ENCODE measurements around the gene PAEP.

PAEP gene

DNA sequence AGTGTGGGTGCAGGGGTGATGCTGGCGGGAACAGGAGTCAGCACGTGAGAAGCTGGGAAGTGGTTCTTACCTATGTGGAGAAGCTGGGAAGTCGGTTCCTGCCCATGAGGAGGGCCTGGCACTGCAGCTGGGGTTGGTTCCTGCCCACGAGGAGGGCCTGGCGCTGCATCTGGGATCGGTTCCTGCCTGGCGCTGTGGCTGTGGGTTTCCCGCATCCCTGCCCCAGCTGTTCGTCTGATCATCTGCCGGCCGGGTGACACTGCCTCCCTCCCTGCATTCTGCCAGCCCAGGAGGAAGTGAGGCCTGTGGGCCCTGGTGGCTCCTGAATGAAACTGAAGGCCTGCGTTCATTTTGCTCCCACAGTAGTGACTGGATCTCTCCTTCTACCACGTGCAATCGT lies 10.5 kb upstream of the PAEP start:
- DNase-seq (ENCODE audit: low spot score), result no peak

DNA sequence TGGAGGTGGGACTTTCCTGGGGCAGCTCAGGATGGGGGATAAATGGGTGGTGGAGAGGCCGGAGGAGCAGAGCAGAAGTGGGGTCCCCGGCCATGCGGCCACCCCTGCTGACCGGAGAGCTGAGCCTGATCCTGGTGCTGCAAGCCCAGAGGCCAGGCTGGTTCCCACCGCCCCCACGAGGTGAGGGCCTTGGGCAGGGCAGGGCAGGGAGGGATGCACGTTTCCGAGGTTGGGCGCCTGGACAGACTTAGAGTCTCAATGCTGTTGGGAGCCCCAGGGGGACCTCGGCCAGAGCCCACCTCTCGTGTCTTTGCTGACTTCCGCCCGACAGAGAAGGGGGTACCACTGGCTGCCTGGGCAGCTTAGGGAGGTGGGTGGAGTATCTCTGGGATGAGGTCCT lies 10.1 kb upstream of the PAEP start:
- DNase-seq (ENCODE audit: low spot score), result no peak

DNA sequence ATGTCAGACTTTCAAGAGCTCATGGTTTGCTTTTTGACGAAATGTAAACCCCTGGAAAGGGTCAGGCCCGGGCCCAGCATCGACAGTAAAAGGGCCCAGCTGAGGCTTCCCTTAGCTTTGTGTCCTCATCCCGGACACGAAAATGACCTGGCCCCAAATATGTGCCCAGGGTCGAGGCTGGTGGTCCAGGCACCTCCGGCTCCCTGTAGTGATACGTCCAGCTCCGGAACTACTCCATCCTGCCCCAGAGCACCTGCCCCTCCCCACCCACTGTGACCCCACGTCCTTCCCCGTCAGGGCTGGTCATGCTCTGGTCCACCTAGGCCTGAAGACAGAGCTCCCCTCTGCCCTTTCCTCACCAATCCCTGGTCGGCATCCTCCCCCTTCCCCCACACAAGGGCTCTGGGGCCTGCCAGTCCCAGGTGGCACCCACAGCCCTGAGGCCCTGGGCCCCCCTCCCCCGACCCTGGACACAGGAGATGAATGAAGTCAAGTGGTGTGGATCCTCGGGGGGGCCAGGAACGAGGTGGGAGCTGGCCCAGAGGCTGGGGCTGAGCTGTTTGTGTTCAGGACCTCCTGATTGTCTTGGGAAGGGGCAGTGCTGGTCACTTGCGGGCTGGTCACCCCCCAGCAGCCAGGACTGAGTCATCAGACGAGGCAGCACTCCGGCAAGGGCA lies 9.4 kb upstream of the PAEP start:
- no peak for DNase-seq (ENCODE audit: low spot score)

DNA sequence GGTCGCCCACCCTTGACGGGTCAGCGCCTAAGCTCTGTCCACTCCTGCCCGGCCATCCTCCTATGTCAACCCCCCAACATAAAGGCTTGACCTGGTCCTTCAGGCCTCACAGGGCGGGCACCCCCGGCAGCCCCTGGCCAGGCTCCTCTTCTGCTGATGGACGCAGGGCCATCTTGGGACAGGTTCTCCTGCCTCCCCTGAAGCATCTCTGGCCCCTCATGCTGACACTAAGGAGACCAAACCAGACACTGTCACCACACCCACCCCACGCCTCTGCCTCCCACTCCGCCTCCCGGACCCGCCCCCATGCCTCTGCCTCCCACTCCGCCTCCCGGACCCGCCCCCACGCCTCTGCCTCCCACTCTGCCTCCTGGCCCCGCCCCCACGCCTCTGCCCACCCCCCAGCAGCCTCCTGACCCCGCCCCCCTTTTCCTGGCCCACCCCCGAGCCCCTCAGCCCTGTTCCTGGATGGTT lies 8.8 kb upstream of the PAEP start:
- no peak for DNase-seq (ENCODE audit: low spot score)

DNA sequence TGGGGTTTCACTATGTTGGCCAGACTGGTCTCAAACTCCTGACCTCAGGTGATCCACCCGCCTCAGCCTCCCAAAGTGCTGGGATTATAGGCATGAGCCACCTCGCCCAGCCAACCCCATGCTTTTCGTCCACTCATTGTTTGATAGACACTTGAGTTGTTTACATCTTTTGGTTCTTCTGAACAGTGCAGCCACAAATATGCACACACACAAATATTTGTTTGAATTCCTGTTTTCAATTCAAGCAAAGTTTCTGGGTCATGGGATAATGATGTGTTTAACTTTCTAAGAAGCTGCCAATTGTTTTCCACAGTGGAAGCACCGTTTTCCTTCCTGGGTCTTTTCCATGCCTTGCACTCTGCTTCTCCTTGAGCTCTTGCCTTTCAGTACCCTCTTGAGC lies 6.8 kb upstream of the PAEP start:
- no peak for DNase-seq (ENCODE audit: low spot score)

DNA sequence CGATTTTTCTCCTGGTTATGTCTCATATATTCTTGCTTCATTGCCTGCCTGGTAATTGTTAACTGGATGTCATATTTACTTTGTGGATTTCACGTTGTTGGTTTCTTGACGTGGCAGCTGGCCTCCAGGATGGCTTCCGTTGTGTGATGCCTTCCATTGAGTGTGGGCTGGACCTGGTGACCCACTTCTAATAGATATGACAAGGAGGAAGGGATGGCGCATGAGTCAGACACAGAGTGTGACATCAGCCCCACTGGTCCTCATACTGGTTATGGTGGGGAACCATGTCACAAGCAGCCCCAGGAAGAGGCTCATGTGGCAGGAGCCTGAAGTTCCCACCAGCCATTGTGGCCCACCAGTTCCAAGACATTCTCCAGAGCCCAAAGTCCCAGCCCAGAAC lies 6.4 kb upstream of the PAEP start:
- no peak for DNase-seq (ENCODE audit: low spot score)

DNA sequence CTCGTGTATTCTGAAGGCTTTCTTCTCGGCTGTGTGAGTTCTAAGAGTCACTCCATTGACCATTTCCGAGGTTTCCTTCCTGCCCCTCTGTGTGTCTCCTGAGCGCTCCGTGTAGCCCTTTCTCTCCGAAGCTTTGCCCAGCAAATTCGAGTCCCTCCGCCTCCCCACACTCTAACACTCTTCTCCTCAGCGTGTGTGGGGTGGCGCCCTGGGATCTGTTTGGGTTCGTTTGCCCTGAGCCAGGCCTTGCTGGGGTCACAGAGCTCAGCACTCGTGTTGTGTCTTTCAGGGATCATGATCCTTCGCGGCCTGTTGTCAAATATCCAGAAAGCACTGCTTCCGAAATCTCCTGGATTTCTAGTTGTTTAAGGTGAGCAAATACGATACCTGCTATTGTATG lies 5.6 kb upstream of the PAEP start:
- no peak for DNase-seq (ENCODE audit: low spot score)

DNA sequence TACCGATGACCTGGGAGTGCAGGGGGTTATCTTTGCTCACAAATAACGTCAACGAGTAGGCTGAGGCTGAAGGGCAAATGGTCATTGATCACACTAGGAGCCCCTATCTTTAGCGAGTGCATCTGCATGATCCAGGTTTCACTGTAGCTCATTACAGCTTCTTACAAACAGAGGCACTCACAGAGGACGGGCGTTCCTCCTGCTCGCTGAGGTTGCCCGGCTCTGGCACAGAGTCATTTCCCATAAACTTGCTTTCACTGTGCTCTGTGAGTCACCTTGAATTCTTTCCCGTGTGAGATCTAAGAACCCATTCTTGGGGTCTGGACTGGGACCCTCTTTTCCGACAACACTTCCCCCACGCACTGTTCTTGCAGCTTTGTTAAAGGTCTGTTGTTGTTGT lies 1.9 kb upstream of the PAEP start:
- DNase-seq (ENCODE audit: low spot score), result no peak

DNA sequence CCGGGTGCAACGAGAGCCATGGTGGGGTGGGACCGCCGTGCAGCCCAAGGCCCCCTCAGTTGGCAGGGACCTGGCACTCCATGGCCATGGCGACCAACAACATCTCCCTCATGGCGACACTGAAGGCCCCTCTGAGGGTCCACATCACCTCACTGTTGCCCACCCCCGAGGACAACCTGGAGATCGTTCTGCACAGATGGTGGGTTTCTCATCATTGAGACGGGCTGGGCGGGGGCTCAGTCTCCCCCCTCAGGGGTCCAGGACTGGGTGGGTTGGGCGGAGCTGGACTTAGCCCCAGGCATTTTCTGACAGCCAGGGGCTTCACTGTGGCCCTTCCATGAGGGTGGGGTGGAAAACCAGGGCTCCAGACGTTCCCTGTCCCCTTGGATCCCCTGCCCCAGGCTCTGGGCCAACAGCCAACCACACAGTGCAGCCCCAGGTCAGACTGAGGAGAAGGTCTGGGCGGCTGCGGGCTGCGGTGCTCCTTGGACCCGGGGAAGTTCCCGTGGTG lies 734 bp downstream of the PAEP start:
- no peak for DNase-seq (ENCODE audit: low spot score)

DNA sequence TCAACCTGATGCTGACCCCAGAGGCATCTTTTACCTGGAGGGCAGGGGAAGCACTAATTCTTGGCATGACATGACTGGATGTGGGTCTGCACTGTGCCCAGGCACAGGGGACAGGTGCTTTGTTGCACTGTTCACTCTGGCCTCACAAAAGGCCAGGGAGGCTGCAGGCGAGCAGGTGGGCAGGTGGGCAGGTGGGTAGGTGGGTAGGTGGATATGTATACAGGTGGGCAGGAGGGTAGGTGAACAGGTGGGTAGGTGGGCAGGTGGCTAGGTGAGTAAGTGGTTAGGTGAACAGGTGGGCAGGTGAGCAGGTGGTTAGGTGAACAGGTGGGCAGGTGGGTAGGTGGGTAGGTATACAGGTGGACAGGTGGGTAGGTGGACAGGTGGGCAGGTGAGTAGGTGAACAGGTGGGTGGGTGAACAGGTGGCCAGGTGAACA lies 1.5 kb downstream of the PAEP start:
- no peak for DNase-seq (ENCODE audit: low spot score)

DNA sequence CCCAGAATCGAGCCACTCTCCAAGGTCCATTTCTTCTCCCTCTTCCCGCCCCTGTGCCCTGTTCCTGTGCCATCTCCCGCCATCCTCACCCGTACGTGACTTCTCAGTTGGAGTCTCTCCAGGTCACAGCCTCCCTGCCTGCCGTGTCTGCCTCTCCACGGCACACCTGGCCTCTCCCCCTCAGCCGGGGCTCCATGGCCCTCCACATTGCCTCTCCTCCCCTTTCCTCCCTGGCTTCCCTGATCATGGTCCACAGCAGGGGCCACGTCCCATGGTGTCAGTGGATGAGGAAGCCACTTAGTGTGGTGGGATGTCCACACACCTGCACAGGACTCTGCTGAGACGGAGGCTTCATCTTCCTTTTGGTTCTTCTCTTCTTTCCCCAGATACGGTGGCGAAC lies 2.3 kb downstream of the PAEP start:
- DNase-seq (ENCODE audit: low spot score), result no peak

DNA sequence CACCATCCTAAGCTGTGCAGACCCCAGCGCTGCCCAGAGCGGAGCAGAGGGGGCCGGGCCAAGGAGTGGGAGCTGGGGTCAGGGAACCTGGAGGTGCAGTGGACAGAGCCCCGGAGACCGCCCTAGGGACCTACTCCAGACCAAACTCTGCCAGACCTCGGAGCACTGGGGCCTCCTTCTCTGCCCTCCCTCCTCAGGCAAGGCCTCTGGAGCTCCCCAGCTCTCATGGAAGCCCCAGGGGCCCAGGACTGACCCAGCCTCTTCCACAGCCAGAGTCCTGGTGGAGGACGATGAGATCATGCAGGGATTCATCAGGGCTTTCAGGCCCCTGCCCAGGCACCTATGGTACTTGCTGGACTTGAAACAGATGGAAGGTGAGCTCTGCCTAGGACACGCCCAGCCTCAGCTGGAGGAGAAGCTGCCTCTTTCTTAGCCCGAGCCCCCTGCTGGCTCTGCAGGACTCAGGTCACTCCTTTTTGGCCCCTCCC lies 3.6 kb downstream of the PAEP start:
- no peak for DNase-seq (ENCODE audit: low spot score)

DNA sequence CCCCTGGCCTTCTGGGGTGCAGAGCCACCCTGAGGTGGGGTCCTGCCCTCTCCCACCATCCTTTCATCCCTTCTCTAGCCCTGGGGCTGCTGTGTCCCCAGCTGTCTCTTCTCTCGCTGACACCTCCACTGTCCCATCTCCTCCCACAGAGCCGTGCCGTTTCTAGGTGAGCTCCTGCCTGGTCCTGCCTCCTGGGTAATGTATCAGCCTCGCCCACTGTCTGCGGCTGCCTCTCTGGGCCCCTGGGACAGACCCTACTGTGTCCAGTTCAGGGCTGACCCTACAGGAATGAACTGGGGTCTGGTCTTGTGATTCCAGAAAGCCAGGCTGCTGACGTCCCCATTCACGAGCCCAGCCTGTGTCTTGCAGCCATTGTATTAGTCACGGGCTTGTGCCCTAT lies 4.1 kb downstream of the PAEP start:
- no peak for DNase-seq (ENCODE audit: low spot score)

DNA sequence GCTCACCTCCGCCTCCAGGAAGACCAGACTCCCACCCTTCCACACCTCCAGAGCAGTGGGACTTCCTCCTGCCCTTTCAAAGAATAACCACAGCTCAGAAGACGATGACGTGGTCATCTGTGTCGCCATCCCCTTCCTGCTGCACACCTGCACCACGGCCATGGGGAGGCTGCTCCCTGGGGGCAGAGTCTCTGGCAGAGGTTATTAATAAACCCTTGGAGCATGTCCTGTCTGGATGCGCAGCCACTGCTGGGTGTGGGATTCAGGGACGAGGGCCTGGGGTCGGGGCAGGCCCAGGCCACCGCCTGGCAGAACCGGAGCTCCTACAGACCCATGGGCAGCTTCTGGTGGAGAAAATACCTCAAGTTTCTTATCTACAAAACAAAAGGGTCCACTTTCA lies 5.0 kb downstream of the PAEP start:
- DNase-seq (ENCODE audit: low spot score), result no peak

DNA sequence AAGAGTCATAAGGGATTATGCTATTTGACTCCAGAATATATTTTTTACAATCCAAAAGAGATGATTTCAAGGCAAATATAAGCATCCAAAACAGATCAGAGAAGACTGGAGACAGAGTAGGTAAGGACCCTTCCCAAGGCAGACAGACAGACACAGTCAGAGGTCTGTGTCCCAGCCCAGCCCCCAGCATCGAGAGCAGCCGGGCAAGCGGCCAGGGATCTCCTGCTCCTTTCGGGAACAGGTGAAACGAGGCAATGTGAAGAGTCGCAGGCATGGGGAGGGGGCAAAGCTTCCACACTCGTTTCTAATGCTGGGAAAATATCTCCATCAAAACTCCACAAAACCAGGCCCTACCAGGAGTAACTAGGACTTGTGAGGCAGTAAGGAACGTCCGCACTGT lies 5.8 kb downstream of the PAEP start:
- DNase-seq (ENCODE audit: low spot score), result no peak

DNA sequence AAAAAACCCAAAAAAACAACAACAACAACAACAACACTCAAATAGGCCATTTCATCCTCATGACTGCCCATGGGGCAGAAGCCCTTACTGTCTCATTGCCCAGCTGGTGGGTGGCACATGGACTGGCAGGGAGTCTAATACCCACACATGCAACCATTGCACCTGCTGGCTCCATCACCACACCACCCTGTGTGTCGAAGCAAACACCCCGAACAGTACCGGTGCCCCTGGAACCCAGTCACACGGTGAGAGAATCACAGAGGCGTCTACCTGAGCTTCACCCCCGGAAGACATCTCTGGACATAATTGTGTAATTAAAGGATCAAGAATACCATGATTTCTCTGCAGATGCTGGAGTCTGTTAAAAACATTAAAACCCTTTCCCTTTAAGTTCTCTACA lies 6.5 kb downstream of the PAEP start:
- DNase-seq (ENCODE audit: low spot score), result no peak

DNA sequence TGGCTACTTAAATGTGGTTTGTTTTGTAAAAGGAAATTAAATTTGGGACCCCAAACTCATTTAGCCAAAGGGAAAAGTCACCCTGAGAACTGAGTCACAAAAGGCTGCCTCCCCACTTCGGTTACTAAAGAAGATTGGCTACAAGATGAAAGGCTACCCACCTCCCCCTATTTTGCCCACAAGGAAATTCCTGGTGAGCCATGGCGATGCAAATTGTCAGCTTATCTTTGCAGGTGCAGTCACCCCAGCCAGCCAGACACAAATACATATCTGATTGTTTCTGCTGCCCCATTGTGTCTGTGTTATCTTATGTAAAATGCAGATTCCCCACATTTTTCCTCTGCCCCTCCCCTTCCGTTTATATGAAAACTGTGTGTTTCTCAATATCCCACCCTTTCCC lies 8.9 kb downstream of the PAEP start:
- DNase-seq (ENCODE audit: low spot score), result no peak

DNA sequence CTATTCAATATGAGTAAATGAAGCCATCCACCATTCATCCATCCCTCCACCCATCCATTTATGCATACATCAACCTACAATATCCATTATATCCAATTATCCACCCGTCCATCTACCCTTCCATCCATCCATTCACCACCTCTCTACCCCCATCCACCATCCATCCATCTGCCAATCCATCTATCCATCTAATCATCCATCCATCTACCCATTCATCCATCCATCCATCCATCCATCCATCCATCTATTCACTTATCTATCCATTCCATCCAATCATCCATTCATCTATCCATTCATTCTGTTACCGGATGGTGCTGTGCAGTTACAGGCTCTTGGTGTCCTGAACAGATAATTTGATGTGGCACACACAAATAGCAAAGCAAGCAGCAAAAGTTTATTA lies 10.7 kb downstream of the PAEP start:
- DNase-seq (ENCODE audit: low spot score), result no peak

DNA sequence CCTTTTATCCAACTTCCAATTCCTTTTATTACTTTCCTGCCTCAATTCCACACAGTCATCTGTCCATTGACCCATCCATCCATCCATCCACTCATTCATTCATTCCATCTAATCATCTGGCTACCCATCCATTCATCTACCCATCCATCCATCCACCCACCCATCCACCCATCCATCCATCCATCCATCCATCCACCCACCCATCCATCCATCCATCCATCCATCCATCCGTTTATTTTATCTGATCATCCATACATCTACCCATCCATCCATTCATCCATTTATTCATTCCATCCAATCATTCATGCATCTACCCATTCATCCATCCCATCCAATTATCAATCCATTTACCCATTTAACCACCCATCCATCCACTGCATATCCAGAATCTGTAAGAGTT lies 11.6 kb downstream of the PAEP start:
- DNase-seq (ENCODE audit: low spot score), result no peak

DNA sequence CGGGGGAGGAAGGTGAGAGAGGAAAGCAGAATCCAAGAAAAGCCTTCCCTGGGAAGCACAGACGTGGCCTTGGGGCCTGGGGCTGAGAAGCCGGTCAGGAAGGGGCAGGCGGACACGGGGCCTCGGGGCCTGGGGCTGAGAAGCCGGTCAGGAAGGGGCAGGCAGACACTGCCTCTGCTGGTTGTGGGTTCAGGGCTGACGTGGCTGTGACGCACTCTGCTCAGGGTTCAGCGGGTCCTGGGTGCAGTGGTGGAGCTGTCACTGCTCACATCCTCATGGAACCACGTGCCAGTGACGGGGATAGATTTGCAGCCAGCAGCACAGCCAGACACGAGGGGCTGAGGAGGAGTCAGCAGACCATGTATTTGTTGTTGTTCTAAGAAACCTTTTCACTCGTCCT lies 12.8 kb downstream of the PAEP start:
- no peak for DNase-seq (ENCODE audit: low spot score)

DNA sequence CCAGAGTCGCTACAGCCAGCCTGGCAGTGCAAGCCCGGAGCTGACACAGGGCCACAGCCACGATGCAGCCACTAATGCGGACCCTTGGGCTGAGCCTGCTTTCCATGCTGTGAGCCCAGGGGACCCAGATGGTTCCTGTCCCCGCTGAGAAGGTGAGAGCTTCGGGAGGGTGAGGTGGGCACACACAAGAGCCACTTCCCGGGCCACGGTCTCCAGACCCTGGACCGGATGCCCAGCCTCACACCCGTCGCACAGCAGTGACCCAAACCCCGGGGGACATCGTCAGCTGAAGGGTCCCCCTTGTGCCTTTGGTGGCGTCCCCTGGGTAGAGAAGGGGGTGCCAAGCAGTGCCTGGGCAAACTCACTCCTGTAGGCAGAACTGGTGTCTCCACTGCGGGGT lies 13.4 kb downstream of the PAEP start:
- DNase-seq (ENCODE audit: low spot score), result no peak

DNA sequence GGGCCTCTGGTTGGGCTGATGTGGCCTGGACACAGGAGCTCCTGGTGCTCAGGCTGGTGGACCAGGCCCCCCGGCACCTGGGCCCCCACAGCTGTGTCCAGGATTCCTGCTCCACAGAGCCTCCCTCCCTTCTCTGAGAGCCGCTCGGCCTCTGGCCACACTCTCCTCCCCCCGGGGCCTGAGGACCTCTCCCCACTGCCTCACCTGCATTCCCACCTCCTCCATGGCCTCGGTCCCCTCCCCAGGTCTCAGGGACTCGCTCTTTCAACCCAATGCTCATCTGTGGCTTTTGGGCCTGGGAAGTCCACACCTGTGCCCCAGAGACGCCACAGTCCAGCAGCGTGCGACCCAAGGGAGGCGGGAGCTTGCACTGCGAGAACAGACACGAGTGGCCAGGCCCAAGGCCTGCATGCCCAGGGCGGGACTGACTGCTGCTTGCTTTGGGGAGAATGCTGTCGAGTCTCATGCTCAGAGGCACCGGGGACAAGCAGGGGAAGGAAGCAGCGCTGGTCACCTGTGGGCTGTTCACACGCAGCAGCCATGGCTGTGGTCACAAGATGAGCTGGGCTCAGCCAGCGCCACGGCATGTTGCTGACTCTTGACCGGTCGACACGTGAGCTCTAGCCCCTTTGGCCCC lies 14.6 kb downstream of the PAEP start:
- no peak for DNase-seq (ENCODE audit: low spot score)

DNA sequence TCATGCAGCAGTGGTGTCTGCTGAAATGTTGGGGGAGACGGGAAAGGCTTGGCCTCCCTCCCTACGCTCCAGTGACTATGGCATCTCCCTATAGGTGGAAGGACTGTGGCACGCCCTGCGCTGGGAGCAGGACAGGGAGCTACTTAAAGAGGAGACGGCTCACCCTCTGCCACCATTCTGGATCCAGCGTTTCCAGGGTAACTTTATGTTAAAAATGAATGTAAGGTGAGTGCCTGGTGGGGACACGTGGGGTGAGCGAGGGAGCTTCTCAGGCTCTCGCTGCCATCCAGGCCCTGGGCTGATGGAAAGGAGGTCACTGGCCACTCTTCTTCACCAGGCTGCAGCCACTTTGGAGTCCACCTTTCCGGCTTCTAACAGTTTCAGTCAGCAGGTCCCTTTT lies 15.7 kb downstream of the PAEP start:
- no peak for DNase-seq (ENCODE audit: low spot score)

DNA sequence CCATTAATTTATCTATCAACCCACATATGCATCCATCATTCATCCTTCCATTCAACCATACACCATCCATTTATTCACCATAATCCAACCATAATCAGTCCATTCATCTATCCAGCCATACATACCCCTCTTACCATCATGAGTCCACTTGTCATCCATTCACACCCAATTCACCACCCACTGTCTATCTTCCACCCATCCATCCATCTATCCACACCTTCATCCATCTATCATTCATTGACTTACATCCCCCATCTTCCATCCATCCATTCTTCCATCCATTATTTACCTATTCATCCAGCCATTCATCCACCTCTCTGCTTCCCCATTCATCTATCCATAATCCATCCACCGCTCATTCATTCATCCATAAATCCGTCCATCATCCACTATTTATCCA lies 17.8 kb downstream of the PAEP start:
- DNase-seq (ENCODE audit: low spot score), result no peak

Measured in HuH-7 (cell line).